Mesodermal cell (in vitro differentiated cells): ENCODE measurements around the gene PTGIS.
"Not testable (repeated sequence)": the region's sequence is repeated elsewhere in the genome, so short reads cannot be mapped to it uniquely, and the experiment has no call there.

ENCODE experiments used
- H3K27ac ChIP-seq: 2 replicates; pipeline ENCODE4 v1.7.0; 2013; ENCODE audit warnings: mild to moderate bottlenecking, low read depth, low read length, moderate library complexity; ENCODE audit not compliant: severe bottlenecking
- H3K36me3 ChIP-seq: 2 replicates; pipeline ENCODE4 v1.7.1; 2013; ENCODE audit warnings: mild to moderate bottlenecking, low read length, moderate library complexity; ENCODE audit not compliant: control insufficient read depth, insufficient read depth
- H3K4me1 ChIP-seq: one replicate; pipeline ENCODE4 v1.7.1; 2013; ENCODE audit warnings: mild to moderate bottlenecking, low read length; ENCODE audit not compliant: insufficient read depth, control insufficient read depth, poor library complexity, severe bottlenecking
- H3K4me3 ChIP-seq: 2 replicates; pipeline ENCODE4 v1.7.0; 2013; ENCODE audit warnings: low read length, control low read depth, mild to moderate bottlenecking; ENCODE audit not compliant: insufficient read depth, poor library complexity, severe bottlenecking; ENCODE audit errors: extremely low read depth
- H3K9me3 ChIP-seq: 2 replicates; pipeline ENCODE4 v1.7.1; 2013; ENCODE audit warnings: mild to moderate bottlenecking, low read length, moderate library complexity; ENCODE audit not compliant: control insufficient read depth
- WGBS, 2 experiments: methylation state at CpG; one replicate each; pipeline ENCODE4 v1.1.5; 2013; ENCODE audit warnings: missing lambda C conversion rate in 2 of 2; ENCODE audit not compliant: insufficient coverage in 2 of 2; 5-methylcytosine and 5-hydroxymethylcytosine counted together

The PTGIS gene

GRCh38 chr20:49564991-49565390 is 2.9 kb downstream of the PTGIS start:
- not testable (repeated sequence) for H3K9me3 ChIP-seq, H3K36me3 ChIP-seq, H3K27ac ChIP-seq, H3K4me3 ChIP-seq
- peaks cover 11% of the 10 kb centered on the region for H3K4me1 ChIP-seq
- 93 to 96% methylated on average over 3 to 8 of the region's 12 CpGs for WGBS, 2 experiments

- Histone ChIP-seq H3K9me3 (no peaks in the 10 kb centered on the region), H3K4me1 (peaks cover 7% of the 10 kb centered on the region), H3K27ac (no peak overlapping the region), H3K4me3 (no peak overlapping the region), H3K36me3 (no peaks in the 10 kb centered on the region)
- WGBS, 2 experiments = 89 to 96% methylated on average over 3 of the region's 6 CpGs
Measured at GRCh38 chr20:49563015-49563980, 4.6 kb downstream of the PTGIS start.

GRCh38 chr20:49562311-49563014 is 5.5 kb downstream of the PTGIS start:
- WGBS, 2 experiments = 68% methylated on average over 15 to 17 of the region's 21 CpGs
- H3K36me3 ChIP-seq = no peaks in the 10 kb centered on the region
- no peak overlapping the region for H3K4me3 ChIP-seq
- H3K27ac ChIP-seq = peak overlapping the region; percentile 67
- peaks cover 7% of the 10 kb centered on the region for H3K4me1 ChIP-seq
- H3K9me3 ChIP-seq = no peaks in the 10 kb centered on the region

GRCh38 chr20:49561806-49562205 is 6.1 kb downstream of the PTGIS start:
- no peaks in the 10 kb centered on the region for H3K36me3 ChIP-seq
- no peaks in the 10 kb centered on the region for H3K9me3 ChIP-seq
- no CpG with 5 or more reads among the region's 2 CpGs for WGBS, 2 experiments
- no peak overlapping the region for H3K4me3 ChIP-seq
- H3K4me1 ChIP-seq = peaks cover 7% of the 10 kb centered on the region
- H3K27ac ChIP-seq = peak overlapping the region; percentile 67

- 90 to 92% methylated on average over 3 to 4 of the region's 4 CpGs for WGBS, 2 experiments
- H3K27ac ChIP-seq = no peak overlapping the region
- H3K36me3 ChIP-seq = no peaks in the 10 kb centered on the region
- no peak overlapping the region for H3K4me3 ChIP-seq
- H3K4me1 ChIP-seq = peaks cover 7% of the 10 kb centered on the region
- H3K9me3 ChIP-seq = no peaks in the 10 kb centered on the region
Measured at GRCh38 chr20:49561256-49561655, 6.7 kb downstream of the PTGIS start.

GRCh38 chr20:49560646-49561045 is 7.3 kb downstream of the PTGIS start:
- H3K9me3 ChIP-seq = no peaks in the 10 kb centered on the region
- 91 to 92% methylated on average over 11 of the region's 11 CpGs for WGBS, 2 experiments
- peaks cover 7% of the 10 kb centered on the region for H3K4me1 ChIP-seq
- no peak overlapping the region for H3K27ac ChIP-seq
- H3K4me3 ChIP-seq = no peak overlapping the region
- no peaks in the 10 kb centered on the region for H3K36me3 ChIP-seq

GRCh38 chr20:49560186-49560585 is 7.8 kb downstream of the PTGIS start:
- H3K9me3 ChIP-seq = no peaks in the 10 kb centered on the region
- WGBS, 2 experiments = 77 to 79% methylated on average over 4 to 7 of the region's 7 CpGs
- peaks cover 7% of the 10 kb centered on the region for H3K4me1 ChIP-seq
- no peaks in the 10 kb centered on the region for H3K36me3 ChIP-seq
- no peak overlapping the region for H3K27ac ChIP-seq
- H3K4me3 ChIP-seq = no peak overlapping the region

- Histone ChIP-seq H3K27ac (no peak overlapping the region), H3K4me3 (no peak overlapping the region), H3K9me3 (no peaks in the 10 kb centered on the region), H3K36me3 (no peaks in the 10 kb centered on the region), H3K4me1 (peaks cover 7% of the 10 kb centered on the region)
- WGBS, 2 experiments = 93 to 98% methylated on average over 13 to 14 of the region's 19 CpGs
Measured at GRCh38 chr20:49559411-49560081, 8.4 kb downstream of the PTGIS start.

GRCh38 chr20:49558826-49559225 is 9.1 kb downstream of the PTGIS start:
- Histone ChIP-seq H3K36me3 (no peaks in the 10 kb centered on the region), H3K9me3 (no peaks in the 10 kb centered on the region), H3K4me1 (peaks cover 7% of the 10 kb centered on the region), H3K4me3 (no peak overlapping the region), H3K27ac (no peak overlapping the region)
- 85 to 95% methylated on average over 4 to 5 of the region's 8 CpGs for WGBS, 2 experiments

GRCh38 chr20:49557449-49557848 is 10.5 kb downstream of the PTGIS start:
- Histone ChIP-seq H3K4me1 (peaks cover 5% of the 10 kb centered on the region), H3K27ac (no peak overlapping the region), H3K4me3 (no peak overlapping the region), H3K9me3 (no peaks in the 10 kb centered on the region), H3K36me3 (no peaks in the 10 kb centered on the region)
- WGBS, 2 experiments = 84 to 86% methylated on average over 1 to 4 of the region's 5 CpGs
